ENCODE results near the gene MED29. TPM values are rescaled to one million over a fixed set of nuclear protein-coding genes. Genes with fewer than 3 reads are reported as not detected.

The MED29 gene
- polyA plus RNA-seq, 2 of the 4 experiments (the other 2 are of a cell fraction): 47.7 to 57.5 TPM

GRCh38 chr19:39409208-39410016, 18.2 kb downstream of the MED29 start (continued):
- TF ChIP-seq CTCF (IDR thresholded peaks at IDR 0.05) (no peak), NFE2L2 (conservative IDR thresholded peaks at IDR 0.05; ENCODE audit: low read length) (no peak), EHF (CRISPR knock-in tag; IDR thresholded peaks at IDR 0.05) (no peak; the same call in 1 of the 2 replicates), NPAS2 (CRISPR knock-in tag; IDR thresholded peaks at IDR 0.05; ENCODE audit: borderline replicate concordance) (no peak), GATA3 (IDR thresholded peaks at IDR 0.05; ENCODE audit: borderline replicate concordance) (peak; percentile 39; the same call in 1 of the 2 replicates), HDAC2 (IDR thresholded peaks at IDR 0.05) (no peak), RNF2 (IDR thresholded peaks at IDR 0.05; ENCODE audit: borderline replicate concordance, low read depth) (no peak), ATOH8 (CRISPR knock-in tag; IDR thresholded peaks at IDR 0.05; ENCODE audit: low read depth) (peak; percentile 69; the same call in 1 of the 2 replicates), ZSCAN20 (CRISPR knock-in tag; IDR thresholded peaks at IDR 0.05) (no peak), HMGXB4 (CRISPR knock-in tag; IDR thresholded peaks at IDR 0.05; ENCODE audit: borderline replicate concordance) (0 out of 2 replicates have a peak, but pooled peaks have one; percentile 46), CHD2 (IDR thresholded peaks at IDR 0.05; ENCODE audit: low read length, partially characterized antibody) (no peak), RCOR1 (IDR thresholded peaks at IDR 0.05; ENCODE audit: low read depth, low read length) (no peak), RFX5 (IDR thresholded peaks at IDR 0.05) (no peak), MAZ (IDR thresholded peaks at IDR 0.05; ENCODE audit: borderline replicate concordance, low read depth, low read length) (peak; percentile 21; the same call in 1 of the 2 replicates), JUNB (IDR thresholded peaks at IDR 0.05) (no peak), FOXS1 (CRISPR knock-in tag; IDR thresholded peaks at IDR 0.05) (0 out of 2 replicates have a peak, but pooled peaks have one; percentile 10), KDM5A (IDR thresholded peaks at IDR 0.05) (no peak), FOSL2 (IDR thresholded peaks at IDR 0.05) (no peak), FOSL2 (CRISPR knock-in tag; IDR thresholded peaks at IDR 0.05) (peak; percentile 93), PBX3 (IDR thresholded peaks at IDR 0.05) (peak; percentile 77), FOSB (CRISPR knock-in tag; IDR thresholded peaks at IDR 0.05) (peak; percentile 95), ZC3H11A (IDR thresholded peaks at IDR 0.05) (no peak), RAD21 (conservative IDR thresholded peaks at IDR 0.05 in 1 of 2, IDR thresholded peaks at IDR 0.05 in 1 of 2) (peak in 1 of 2 experiments; percentile 25; a peak in 2 of 5 replicates), ZFP36 (IDR thresholded peaks at IDR 0.05; ENCODE audit: borderline replicate concordance, partially characterized antibody) (no peak), ZNF302 (CRISPR knock-in tag; IDR thresholded peaks at IDR 0.05) (no peak), RARB (CRISPR knock-in tag; IDR thresholded peaks at IDR 0.05) (peak; percentile 86), HOXB5 (CRISPR knock-in tag; IDR thresholded peaks at IDR 0.05) (peak; percentile 13; the same call in 1 of the 2 replicates), JUN (IDR thresholded peaks at IDR 0.05) (peak; percentile 98), BHLHE40 (IDR thresholded peaks at IDR 0.05; ENCODE audit: low read depth, low read length) (no peak), HEYL (CRISPR knock-in tag; IDR thresholded peaks at IDR 0.05) (no peak), KDM1A (IDR thresholded peaks at IDR 0.05; ENCODE audit: low read depth) (no peak), HES2 (IDR thresholded peaks at IDR 0.05) (no peak), CBX2 (IDR thresholded peaks at IDR 0.05; ENCODE audit: borderline replicate concordance, low read depth) (no peak)
